ENCODE measurements around the gene AASDH. TPM values are rescaled to one million over a fixed set of nuclear protein-coding genes. Genes with fewer than 3 reads are reported as not detected.
A peak's percentile ranks its signal among the peaks of the same experiment; 100 is the strongest.

Gene AASDH
- total and polyA plus RNA-seq, 2 of the 13 experiments (the other 11 are each of a cell fraction or from before 2014, with no cell fraction given) = 12.6 to 14.1 TPM

GRCh38 chr4:56424697-56425514, 37.6 kb upstream of the AASDH start:
- Histone ChIP-seq H3K36me3 (replicated peaks in 1 of 2; ENCODE audit: control insufficient read depth in 1 of 2, insufficient read depth in 2 of 2, low read length in 2 of 2) (peaks cover 0 to 3% of the 10 kb centered on the region in 2 experiments; a peak in 3 of 5 replicates), H3K9me3 (ENCODE audit: low read length) (no peaks in the 10 kb centered on the region), H4K20me1 (ENCODE audit: insufficient read depth, low read length) (peaks cover 14% of the 10 kb centered on the region; the same call in 1 of the 2 replicates), H3K9ac (ENCODE audit: insufficient read depth, low read depth, low read length) (no peak overlapping the region), H2AFZ (ENCODE audit: low read length) (no peak overlapping the region), H3K4me3 (replicated peaks in 1 of 3; ENCODE audit: insufficient read depth in 1 of 3, low read depth in 2 of 3, low read length in 3 of 3) (no peak overlapping the region), H3K27me3 (ENCODE audit: control insufficient read depth in 1 of 2, insufficient read depth in 2 of 2, low read length in 2 of 2) (no peaks in the 10 kb centered on the region), H3K4me1 (ENCODE audit: insufficient read depth, low read length) (peaks cover 26% of the 10 kb centered on the region), H3K4me2 (ENCODE audit: low read depth, low read length) (no peak overlapping the region), H3K27ac (ENCODE audit: extremely low read length, insufficient read depth, low read length) (no peak overlapping the region), H3K79me2 (ENCODE audit: insufficient read depth, low read length) (peaks cover 100% of the 10 kb centered on the region)
- peak; percentile 44 for TF ChIP-seq CTCF (CRISPR knock-in tag; IDR thresholded peaks at IDR 0.05)
- no peak for TF ChIP-seq MAX (IDR thresholded peaks at IDR 0.05)
- TF ChIP-seq SP1 (IDR thresholded peaks at IDR 0.05) = no peak
- no peak for TF ChIP-seq SP1 (CRISPR knock-in tag; IDR thresholded peaks at IDR 0.05)
- peak; percentile 35; the same call in 1 of the 2 replicates for TF ChIP-seq STAG1 (CRISPR knock-in tag; IDR thresholded peaks at IDR 0.05)
- no peak for DNase-seq (ENCODE audit: low spot score)
- POLR2A ChIA-PET = interaction anchor here (1.4 to 2.3 kb wide), 2 partner anchors 10 to 11 kb away, joined by 8 read pairs; partner anchors contain the start of genes PAICS and PPAT
- FAIRE-seq = no peak
- CTCF ChIA-PET (ENCODE audit: low intra/inter-chr PET ratio, low total read pairs) = interaction anchor here (2.0 kb wide), 1 partner anchor 119 kb away, joined by 12 read pairs; no protein-coding TSS in a partner anchor
- no peak for ATAC-seq
- 91% methylated on average over 5 of the region's 5 CpGs for WGBS (ENCODE audit: low lambda C conversion rate)
- intact Hi-C loops (cut with micrococcal nuclease; ENCODE audit: unreplicated experiment) = loop anchor here (2.0 to 10.0 kb wide), 3 partner anchors 42 to 410 kb away; partner anchors contain the start of gene SRP72
- in situ Hi-C loops (cut with HindIII; ENCODE audit: extremely low pct_ligation_motif_present, low pct_unique_long_range_greater_than_20kb) = no loop called here
- BruUV-seq (replicated peaks) = no TSS peak

All from HepG2 (cell line).